ENCODE results near the gene ERN1. TPM values are rescaled to one million over a fixed set of nuclear protein-coding genes. Genes with fewer than 3 reads are reported as not detected.

ERN1 gene
- total RNA-seq, 4 donors from 2014 or later, result 4.4 to 56.5 (median 15.0) TPM

GRCh38 chr17:64117981-64118979 lies 11.7 kb downstream of the ERN1 start:
- Histone ChIP-seq H3K9me3 (no peaks in the 10 kb centered on the region), H3K4me1 (peaks cover 0 to 7% of the 10 kb centered on the region in 2 donors), H3K4me3 (no peak overlapping the region), H3K27me3 (no peaks in the 10 kb centered on the region), H3K27ac (peak overlapping the region; percentile 46 to 55), H3K36me3 (no peaks in the 10 kb centered on the region)
- no peak for TF ChIP-seq POLR2A (IDR thresholded peaks at IDR 0.05)
- no peak for TF ChIP-seq CTCF (IDR thresholded peaks at IDR 0.05)
- DNase-seq, result peak; percentile 52
- intact Hi-C loops (cut with DNase I; ENCODE audit: low total_unique reads), result no loop called here

- intact Hi-C loops (cut with DNase I; ENCODE audit: low total_unique reads), result no loop called here
- Histone ChIP-seq H3K36me3 (no peaks in the 10 kb centered on the region), H3K4me3 (no peak overlapping the region), H3K27me3 (no peaks in the 10 kb centered on the region), H3K9me3 (no peaks in the 10 kb centered on the region), H3K4me1 (peaks cover 0 to 7% of the 10 kb centered on the region in 2 donors), H3K27ac (peak overlapping the region in 1 of 2 donors; percentile 32)
- no peak for DNase-seq
- TF ChIP-seq POLR2A (IDR thresholded peaks at IDR 0.05), result no peak
- no peak for TF ChIP-seq CTCF (IDR thresholded peaks at IDR 0.05)
These were observed 14.0 kb downstream of the ERN1 start for GRCh38 chr17:64115822-64116534.

GRCh38 chr17:64115043-64115698 lies 14.8 kb downstream of the ERN1 start:
- DNase-seq, result no peak
- Histone ChIP-seq H3K27me3 (no peaks in the 10 kb centered on the region), H3K9me3 (no peaks in the 10 kb centered on the region), H3K36me3 (no peaks in the 10 kb centered on the region), H3K4me3 (no peak overlapping the region), H3K4me1 (peaks cover 0 to 7% of the 10 kb centered on the region in 2 donors), H3K27ac (no peak overlapping the region)
- no peak for TF ChIP-seq POLR2A (IDR thresholded peaks at IDR 0.05)
- no peak for TF ChIP-seq CTCF (IDR thresholded peaks at IDR 0.05)
- intact Hi-C loops (cut with DNase I; ENCODE audit: low total_unique reads), result no loop called here

- H3K4me3 ChIP-seq, result no peak overlapping the region
- H3K27me3 ChIP-seq, result no peaks in the 10 kb centered on the region
- DNase-seq, result no peak
- no peaks in the 10 kb centered on the region for H3K36me3 ChIP-seq
- H3K4me1 ChIP-seq, result peaks cover 0 to 4% of the 10 kb centered on the region in 2 donors
- intact Hi-C loops (cut with DNase I; ENCODE audit: low total_unique reads), result no loop called here
- TF ChIP-seq POLR2A (IDR thresholded peaks at IDR 0.05) (no peak), CTCF (IDR thresholded peaks at IDR 0.05) (no peak)
- H3K27ac ChIP-seq, result no peak overlapping the region
- H3K9me3 ChIP-seq, result no peaks in the 10 kb centered on the region
These were observed 16.9 kb downstream of the ERN1 start for GRCh38 chr17:64113006-64113405.
